Superior temporal gyrus (tissue), 1 donor: ENCODE measurements around the gene E2F4.

Experiments used
- DNase-seq: peaks from one replicate; pipeline ENCODE4 v3.0.0-alpha.2; 2016; ENCODE audit errors: extremely low spot score

E2F4 gene

DNA sequence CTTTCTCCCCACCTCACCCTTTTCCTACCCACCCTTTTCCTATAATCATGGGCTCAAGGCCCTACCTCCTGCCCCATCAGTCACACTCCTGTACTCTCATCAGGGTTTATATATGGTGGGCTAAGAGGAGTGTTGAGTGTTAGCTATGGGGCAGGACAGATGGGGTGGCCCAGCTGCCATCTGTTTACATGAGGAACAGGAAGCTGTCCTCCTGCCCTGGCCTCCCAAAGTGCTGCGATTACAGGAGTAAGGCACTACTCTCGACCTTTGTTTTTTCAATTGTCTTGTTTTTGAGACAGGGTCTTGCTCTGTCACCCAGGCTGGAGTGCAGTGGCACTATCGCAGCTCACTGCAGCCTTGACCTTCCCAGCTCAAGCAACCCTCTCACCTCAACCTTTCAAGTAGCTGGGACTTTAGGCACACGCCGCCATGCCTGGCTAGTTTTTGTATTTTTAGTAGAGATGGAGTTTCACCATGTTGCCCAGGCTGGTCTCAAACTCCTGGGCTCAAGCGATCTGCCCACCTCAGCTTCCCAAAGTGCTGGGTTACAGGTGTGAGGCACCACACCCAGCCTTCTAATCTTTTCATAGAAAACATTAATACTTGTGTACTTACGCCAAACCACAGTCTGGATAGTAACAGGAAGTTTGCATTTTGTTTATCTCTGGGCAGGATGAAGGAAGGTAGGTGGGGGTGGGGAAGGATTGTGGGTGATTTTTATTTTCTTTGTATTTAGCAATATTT, 33.9 kb upstream of the E2F4 start:
- no peak for DNase-seq

DNA sequence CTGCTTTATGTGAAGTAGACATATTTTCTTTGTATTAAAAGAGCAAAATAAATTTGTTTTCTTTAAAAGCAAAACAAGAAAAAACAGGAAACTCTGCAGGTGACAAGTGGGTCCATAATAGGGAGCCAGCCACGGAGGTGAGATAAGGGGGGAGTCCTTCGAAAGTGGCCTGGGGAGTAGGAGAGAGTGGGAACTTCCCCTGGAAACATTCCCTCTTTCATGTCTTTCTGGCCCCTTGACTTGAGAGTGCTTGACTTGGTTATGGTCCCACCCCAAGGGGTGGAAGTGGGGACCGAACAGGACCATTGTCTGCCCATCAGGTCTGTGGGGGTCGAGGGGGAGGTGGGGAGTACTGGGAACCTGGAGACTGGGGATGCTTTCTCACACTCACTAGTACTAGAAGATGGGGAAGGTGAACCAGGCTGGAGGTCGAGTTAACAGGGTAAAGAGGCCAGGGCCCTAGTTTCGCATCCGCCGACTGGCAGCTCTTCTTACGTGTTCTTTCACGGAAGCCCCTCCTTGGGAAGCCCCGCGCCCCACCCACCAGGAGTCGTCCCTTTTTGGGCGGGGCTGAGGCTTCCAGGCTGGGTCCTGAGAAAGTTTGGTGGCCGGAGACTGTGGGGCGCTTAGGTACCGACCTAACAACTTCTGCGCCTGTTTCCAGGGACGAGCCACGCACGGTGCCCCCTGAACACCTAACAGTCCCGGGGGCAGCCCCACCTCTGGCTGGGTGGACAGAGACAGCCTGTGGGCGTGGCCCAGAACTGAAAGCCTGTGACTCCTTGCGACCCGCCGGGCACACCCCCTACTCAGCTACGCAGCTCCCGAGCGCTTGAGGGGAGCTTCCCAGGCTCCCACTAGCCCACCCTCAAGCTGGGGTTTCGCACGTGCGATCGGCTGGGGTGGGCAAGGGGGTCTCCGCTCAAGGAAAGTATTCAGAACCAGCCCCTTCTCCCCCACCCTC, 33.0 kb upstream of the E2F4 start:
- DNase-seq: no peak

DNA sequence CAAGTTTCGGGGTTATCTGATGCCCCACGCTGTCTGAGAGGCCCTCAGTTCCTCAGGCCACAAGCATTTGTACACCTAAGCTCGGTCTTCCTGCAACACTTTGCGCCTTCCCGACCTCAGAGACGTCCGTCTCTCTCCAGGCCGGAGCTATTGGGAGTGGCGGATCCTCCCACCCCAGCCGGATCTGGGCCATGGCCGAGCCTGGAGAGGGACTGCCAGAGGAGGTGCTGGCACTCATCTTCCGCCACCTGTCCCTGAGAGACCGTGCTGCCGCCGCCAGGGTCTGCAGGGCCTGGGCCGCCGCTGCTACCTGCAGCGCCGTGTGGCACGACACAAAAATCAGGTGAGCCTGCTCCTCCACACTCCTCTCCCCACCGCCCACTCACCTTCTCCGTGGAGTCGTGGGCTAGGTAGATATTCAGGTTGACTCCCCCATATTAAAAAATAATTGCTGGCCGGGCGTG, 30.3 kb upstream of the E2F4 start:
- DNase-seq: no peak

DNA sequence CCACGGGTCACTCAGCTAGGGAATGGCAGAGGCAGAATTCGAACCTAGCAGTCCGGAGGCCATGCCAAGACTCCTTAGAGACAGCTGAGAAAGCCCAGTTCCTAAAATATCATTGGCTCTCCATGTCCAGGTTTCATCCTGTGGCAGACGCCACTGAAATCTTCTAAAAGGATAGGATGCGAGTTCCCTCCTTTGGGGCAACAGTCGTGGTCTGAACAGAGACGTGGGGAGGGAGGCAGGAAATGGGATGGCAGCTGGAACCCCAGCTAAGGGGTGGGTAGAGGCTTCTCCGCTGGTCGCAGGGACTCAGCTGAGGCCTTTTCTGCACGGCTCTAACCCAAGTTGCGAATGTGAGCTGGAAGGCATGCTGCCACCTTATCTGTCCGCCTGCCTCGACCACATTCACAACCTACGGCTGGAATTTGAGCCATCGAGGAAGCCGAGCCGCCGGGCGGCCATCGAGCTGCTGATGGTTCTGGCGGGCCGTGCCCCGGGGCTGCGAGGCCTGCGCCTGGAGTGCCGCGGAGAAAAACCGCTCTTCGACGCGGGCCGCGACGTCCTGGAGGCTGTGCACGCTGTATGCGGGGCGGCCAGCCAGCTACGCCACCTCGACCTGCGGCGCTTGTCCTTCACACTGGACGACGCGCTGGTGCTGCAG, 29.3 kb upstream of the E2F4 start:
- peak; percentile 30 for DNase-seq

DNA sequence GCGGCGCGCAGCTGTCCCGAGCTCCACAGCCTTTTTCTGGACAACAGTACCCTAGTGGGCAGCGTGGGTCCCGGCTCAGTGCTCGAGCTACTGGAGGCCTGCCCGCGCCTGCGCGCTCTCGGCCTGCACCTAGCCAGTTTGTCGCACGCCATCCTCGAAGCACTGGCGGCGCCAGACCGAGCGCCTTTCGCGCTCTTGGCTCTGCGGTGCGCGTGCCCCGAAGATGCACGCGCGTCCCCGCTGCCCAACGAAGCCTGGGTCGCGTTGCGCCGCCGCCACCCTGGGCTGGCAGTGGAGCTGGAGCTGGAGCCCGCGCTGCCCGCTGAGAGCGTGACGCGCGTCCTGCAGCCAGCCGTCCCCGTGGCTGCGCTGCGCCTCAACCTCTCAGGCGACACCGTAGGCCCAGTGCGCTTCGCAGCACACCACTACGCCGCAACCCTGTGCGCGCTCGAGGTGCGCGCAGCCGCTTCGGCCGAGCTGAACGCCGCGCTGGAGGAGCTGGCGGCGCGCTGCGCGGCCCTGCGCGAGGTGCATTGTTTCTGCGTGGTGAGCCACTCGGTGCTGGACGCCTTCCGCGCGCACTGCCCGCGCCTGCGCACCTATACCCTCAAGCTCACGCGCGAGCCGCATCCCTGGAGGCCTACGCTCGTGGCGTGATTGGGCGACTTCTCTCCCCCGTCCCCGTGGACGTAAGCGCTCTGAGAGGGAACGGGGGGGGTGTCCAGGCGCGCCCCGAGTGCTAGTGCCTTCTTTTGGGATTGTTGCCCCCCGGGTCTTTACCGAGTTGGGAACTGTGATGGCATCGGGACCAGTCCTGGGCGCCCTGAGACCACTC, 28.6 kb upstream of the E2F4 start:
- DNase-seq: peak; percentile 84

DNA sequence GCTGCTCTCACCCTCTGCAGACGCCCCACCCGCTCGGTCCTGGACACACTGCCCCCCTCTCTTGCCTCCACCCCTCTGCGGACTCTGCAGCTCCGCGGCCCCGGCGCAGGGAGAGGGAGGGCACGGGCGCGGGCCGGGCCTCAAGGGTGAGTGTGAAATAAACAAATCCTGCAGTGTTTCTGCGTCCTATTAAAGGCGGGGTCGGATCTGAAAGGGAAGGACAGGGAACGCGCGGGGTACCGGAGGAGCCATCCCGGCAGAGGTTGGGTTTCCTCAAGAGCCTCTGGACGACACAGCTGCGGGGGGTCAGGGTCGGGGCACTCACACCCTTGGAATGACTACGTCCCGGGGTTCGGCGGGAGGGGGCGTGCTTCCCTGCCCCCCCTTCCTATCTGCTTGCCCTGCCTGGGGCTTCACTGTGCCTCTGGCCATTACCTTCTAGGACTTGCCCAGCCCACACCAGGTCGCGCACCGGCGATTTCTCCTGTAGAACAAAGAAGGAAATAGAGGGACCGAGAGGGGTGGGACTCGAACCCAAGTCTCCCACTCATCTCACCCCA, 27.9 kb upstream of the E2F4 start:
- no peak for DNase-seq

DNA sequence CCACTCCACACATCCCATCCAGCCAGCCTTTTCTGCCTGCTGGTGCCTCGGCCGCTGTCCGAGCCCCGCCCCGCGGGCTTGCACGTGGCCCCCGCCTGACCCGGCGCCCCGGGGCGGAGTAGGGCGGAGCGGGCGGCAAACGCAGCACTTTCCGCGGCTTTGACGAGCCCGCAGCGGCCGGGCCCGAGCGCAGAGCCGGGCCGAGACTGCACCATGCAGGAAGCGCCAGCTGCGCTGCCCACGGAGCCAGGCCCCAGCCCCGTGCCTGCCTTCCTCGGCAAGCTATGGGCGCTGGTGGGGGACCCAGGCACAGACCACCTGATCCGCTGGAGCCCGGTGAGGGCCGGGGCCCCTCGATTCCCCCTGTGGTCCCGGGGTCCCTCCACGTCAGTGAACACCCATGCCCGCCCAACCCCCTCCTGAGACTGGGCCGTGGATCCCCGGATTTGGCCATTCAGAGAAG, 27.3 kb upstream of the E2F4 start, which contains the start of gene HSF4:
Gene HSF4, plus strand, starts transcription at position 147 of the 463 bp plus-strand sequence. Its CDS starts 67 bp downstream, at position 214.
- DNase-seq: peak; percentile 64

DNA sequence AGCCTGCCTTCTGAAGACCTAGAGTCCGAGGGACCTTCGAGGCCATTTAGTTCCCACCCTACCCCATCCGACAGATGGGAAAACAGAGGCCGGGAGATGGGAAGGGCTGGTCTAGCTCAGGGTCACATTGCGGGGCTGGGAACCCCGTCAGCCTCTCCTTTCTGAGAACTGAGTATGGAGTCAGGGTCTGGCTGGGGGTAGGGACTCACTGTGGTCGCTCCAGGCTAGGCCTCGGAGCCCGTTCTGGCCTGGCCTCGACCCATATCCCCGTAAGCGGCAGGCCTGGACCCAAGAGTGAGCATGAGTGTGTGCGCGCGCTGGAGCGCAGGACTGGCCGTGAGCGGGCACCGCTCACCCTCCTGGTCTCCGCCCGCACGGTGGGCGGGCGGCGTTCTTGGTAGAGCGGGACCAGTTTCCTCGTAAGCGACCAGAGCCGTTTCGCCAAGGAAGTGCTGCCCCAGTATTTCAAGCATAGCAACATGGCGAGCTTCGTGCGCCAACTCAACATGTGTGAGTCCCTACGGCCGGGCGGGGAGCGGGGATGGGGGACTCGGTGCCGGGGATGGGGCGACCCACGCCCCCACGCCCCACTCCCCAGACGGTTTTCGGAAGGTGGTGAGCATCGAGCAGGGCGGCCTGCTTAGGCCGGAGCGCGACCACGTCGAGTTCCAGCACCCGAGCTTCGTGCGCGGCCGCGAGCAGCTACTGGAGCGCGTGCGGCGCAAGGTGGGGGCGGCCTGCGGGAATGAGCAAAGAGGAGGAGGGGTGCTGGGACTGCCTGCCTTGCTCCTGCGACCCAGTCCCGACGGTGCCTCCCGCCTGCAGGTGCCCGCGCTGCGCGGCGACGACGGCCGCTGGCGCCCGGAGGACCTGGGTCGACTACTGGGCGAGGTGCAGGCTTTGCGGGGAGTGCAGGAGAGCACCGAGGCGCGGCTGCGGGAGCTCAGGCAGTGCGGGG, 26.6 kb upstream of the E2F4 start:
- DNase-seq: no peak

DNA sequence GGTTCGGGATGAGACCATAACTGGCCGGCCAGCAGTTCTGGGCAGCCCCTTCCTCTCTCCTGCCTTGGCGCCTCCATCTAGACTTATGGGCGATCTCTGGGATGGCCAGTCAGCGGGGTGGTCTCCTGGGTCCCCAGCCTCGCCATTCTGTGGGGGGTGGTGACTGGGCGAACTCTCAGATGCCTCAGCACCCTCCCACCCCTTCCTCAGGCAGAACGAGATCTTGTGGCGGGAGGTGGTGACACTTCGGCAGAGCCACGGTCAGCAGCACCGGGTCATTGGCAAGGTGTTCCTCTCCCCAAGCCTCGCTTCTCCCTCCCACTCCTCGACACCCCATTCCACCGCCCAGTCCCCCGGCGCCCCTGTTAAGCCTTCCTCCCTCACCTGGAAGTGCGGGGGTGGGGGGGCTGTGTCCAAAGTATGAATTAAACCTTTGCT, 25.8 kb upstream of the E2F4 start:
- no peak for DNase-seq

DNA sequence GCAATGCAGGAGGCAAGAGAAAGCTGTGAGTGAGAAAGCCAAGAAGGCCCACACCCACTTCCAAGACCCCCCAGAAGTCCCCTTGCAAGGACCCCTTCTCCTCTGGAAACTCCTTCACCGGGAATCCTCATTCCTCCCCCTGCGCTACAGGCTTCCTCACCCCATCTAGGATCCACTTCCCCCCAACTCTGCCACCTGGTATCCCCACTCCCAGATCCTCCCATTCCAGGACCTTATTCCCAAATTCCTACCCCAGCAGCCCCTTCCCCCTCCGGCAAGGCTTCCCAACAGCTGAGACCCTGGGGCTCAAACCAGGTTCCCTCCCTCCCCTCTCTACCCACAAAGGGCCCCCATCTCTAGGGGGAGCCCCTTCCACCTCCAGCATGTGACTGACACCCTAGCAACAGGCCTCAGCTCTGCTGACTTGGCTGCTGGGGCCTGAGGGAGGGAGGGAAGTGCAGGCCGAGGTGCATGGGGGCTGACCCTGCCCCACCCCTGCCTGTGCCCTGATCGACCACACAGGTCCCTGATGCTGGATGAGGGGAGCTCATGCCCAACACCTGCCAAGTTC, 25.3 kb upstream of the E2F4 start:
- DNase-seq: no peak

DNA sequence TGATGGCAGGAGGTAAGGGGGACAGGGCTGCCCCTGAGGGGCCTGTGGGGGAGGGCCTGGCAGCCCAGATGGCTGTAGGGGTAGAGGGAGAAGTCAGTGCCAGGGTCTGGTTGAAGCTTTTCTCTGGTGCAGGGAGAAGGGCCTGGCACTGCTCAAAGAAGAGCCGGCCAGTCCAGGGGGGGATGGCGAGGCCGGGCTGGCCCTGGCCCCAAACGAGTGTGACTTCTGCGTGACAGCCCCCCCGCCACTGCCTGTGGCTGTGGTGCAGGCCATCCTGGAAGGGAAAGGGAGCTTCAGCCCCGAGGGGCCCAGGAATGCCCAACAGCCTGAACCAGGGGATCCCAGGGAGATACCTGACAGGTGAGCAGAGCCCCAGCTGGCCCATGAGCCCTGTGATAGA, 24.4 kb upstream of the E2F4 start:
- no peak for DNase-seq

DNA sequence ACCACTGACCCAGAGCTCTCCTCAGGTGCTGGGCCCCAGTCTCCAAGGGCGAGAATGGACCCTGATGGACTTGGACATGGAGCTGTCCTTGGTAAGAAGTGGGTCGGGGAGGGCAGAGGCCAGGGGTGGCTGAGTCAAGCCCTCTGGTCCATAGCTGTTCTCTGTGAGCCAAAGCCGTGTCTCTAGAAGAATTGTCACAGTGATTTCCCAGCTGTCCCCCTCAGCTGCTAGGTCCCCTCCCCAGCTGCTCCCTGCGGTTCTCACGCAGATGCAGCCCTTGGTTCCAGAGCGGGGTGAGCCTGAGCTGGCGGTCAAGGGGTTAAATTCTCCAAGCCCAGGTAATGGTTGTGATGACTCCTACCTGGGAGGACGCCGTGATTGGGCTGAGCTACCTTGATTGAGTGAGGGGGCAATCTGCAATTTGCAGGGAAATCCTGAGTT, 22.9 kb upstream of the E2F4 start:
- DNase-seq: no peak

DNA sequence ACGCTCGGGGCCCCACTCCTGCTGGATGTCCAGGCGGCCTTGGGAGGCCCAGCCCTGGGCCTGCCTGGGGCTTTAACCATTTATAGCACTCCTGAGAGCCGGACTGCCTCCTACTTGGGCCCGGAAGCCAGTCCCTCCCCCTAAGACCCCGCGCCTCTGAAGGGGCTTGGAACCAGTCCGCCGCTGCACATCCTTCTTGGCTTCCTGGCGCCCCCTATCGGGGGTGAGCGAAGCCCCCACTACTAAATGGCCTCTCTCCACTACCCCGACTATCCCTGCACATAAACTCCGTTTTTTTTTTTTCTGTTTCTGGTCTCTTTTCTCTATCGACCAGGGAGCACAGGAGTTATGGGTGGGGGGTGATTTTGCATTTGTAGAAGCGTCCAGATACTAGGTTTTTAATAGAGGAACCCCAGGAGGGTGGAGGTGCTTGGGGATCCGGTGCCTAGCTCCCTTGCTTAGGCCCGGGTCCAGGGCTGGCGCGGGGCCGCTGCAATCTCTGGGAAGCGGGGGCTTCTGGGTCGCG, 22.2 kb upstream of the E2F4 start:
- DNase-seq: peak; percentile 49

DNA sequence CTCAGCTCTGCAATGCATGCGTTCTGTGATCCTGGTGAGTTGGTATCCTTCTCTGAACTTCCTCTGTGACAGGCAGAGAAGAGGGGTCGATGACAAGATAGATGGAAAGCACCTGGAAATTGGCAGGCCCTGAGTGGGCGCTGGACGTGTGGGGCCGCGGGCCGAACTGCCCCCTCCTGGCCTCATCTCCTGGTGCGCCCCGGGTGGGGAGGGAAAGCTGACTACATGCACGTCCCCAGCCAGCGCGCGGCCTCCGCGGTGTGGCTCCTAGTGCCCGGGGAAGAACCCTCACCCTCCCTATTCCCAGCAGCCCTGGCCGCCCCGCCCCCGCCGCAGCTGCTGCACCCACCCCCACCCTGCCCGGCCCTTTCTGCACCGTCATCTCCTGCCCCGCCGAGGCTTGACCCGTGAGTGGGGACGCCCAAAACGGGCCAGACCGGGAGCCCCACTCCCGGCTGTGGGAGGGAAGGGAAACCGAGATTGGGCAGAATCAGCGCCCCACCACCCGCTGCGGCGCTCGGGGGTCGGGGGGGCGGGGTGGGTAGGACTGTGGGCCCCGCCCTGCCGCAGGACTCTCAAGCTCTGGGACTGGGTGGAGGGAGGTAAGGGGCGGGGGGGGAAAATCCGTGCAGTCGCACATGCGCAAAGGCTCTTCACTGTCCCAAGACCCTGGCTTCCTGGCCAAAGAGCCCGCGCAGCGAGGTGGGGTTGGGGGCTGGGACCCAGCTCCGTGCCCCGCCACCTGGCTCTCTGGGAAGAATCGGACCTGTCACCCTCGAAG, 21.6 kb upstream of the E2F4 start, which contains the start of gene NOL3:
Gene NOL3, plus strand, starts transcription at position 371 of the 781 bp plus-strand sequence.
- DNase-seq: no peak

DNA sequence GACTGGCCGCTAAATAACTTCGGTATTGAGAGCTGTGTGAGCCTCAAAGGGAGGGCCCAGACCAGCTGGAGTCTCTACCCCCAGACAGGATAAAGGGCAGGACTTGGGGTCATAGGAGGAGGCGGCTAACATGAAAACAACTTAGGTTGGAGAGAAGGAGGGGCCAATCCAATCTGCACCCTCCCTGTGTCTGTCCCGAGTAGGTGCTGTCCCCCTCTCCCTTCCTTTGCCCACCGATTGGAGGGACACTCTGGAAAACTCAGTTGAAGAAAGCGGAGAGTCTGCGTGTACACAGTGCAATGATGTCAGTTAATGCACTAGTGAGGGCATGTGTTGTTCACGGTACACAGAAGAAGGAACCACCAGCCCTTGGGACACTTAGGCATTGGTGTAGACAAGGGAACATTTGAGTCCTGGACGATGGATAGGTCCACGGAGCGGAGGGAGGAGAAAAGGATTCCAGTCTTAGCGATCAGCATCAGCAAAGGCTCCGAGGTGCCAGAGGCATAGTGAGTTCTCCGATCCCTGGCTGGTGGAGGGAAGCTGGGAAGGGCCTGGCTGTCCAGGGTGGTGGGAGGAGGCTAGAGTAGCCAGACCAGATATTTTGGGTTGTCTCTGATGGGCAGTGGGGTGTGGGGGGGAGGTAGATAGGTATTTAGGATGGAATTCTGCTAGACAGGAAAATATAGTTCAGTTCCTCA, 20.9 kb upstream of the E2F4 start:
- DNase-seq: no peak

DNA sequence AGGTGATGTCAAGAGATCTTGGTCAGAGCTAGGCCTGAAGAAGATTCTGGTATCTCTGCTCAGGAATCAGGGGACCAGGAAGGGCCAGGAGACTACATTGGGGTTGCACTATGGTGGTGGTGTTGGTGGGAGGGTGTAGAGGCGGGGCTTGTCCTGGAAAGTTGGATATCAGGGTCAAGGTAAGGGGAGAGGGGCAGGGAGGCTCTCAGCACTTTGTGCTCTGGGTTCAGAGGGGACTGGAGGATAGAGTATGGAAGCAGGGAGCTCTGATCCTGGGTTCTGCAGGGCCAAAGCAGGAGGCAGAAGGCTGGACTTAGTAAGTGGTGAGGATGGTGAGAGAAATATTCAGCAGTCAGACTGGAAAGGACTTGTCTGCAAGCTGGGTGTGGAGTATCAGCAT, 18.6 kb upstream of the E2F4 start:
- DNase-seq: no peak
